H1 (cell line): ENCODE measurements around the gene RABGGTA. TPM values are rescaled to one million over a fixed set of nuclear protein-coding genes. Genes with fewer than 3 reads are reported as not detected.
A peak's percentile ranks its signal among the peaks of the same experiment; 100 is the strongest.

Experiments used
- CTCF ChIA-PET: fragments of 300-600 bp; sonication (Branson Sonifier 250); formaldehyde crosslinking; loops from one replicate; lab custom pipeline; 2021; ENCODE audit not compliant: partially characterized antibody; lab: Charles Lee
- POLR2A ChIA-PET: fragments of 300-600 bp; sonication (Branson Sonifier 250); formaldehyde crosslinking; loops from one replicate; lab custom pipeline; 2021; ENCODE audit warnings: inconsistent platforms; ENCODE audit not compliant: partially characterized antibody; lab: Charles Lee
- DNase-seq, 2 experiments: peaks; one replicate each; pipeline versions ENCODE4 v3.0.0 to v3.0.0-alpha.2; 2010 to 2022; ENCODE audit warnings: low spot score in 2 of 2, low read depth in 1 of 2, mixed read lengths in 1 of 2
- FAIRE-seq: peaks from 2 replicates; lab custom pipeline; 2011; peaks lifted over from hg19 to GRCh38; lab: Jason Lieb, UNC
- H2AFZ ChIP-seq: 2 replicates; pipeline ENCODE4 v1.8.1; 2012; ENCODE audit warnings: low read length, inconsistent platforms
- H2AK5ac ChIP-seq: 2 replicates; pipeline ENCODE4 v1.6.1; 2013; ENCODE audit warnings: low read depth, low read length
- H2BK120ac ChIP-seq: replicated peaks from 2 replicates; pipeline ENCODE3; 2013; ENCODE audit warnings: low read depth, low read length, inconsistent platforms
- H2BK12ac ChIP-seq: 2 replicates; pipeline ENCODE4 v1.6.1; 2013; ENCODE audit warnings: low read depth, low read length
- H2BK15ac ChIP-seq: 2 replicates; pipeline ENCODE4 v1.6.1; 2013; ENCODE audit warnings: low read length
- H2BK20ac ChIP-seq: 2 replicates; pipeline ENCODE4 v1.6.1; 2013; ENCODE audit warnings: low read length
- H2BK5ac ChIP-seq: 2 replicates; pipeline ENCODE4 v1.6.1; 2013; ENCODE audit warnings: low read depth, low read length
- H3K14ac ChIP-seq: 2 replicates; pipeline ENCODE4 v1.6.1; 2013; ENCODE audit warnings: inconsistent platforms; ENCODE audit not compliant: insufficient read length
- H3K18ac ChIP-seq: 2 replicates; pipeline ENCODE4 v1.6.1; 2013; ENCODE audit warnings: low read length; ENCODE audit errors: extremely low read depth
- H3K23ac ChIP-seq: 2 replicates; pipeline ENCODE4 v1.6.1; 2013; ENCODE audit warnings: inconsistent platforms; ENCODE audit not compliant: insufficient read length
- H3K23me2 ChIP-seq: 2 replicates; pipeline ENCODE4 v1.6.1; 2013; ENCODE audit warnings: low read depth, low read length
- H3K27ac ChIP-seq: 2 replicates; pipeline ENCODE4 v1.6.1; 2011; ENCODE audit warnings: low read depth, low read length, inconsistent platforms
- H3K27me3 ChIP-seq, 4 experiments: replicated peaks in 1 of 4; 1 replicate in 1 of 4; 2 replicates in 3 of 4; pipeline versions ENCODE4 v1.6.1 to v1.8.1; 2011 to 2013; ENCODE audit warnings: low read length in 3 of 4, mild to moderate bottlenecking in 3 of 4, inconsistent platforms in 2 of 4, mixed read lengths in 2 of 4, moderate library complexity in 1 of 4; ENCODE audit not compliant: control insufficient read depth in 3 of 4, insufficient read depth in 3 of 4; ENCODE audit errors: extremely low read depth in 1 of 4
- H3K36me3 ChIP-seq, 4 experiments: 2 replicates each; pipeline versions ENCODE4 v1.6.1 to v1.8.1; 2011 to 2013; ENCODE audit warnings: mild to moderate bottlenecking in 4 of 4, low read length in 3 of 4, moderate library complexity in 2 of 4, control low read depth in 1 of 4, inconsistent platforms in 1 of 4; ENCODE audit not compliant: insufficient read depth in 4 of 4, control insufficient read depth in 2 of 4
- H3K4ac ChIP-seq: replicated peaks from 2 replicates; pipeline ENCODE3; 2013; ENCODE audit warnings: low read length, low read depth, mixed read lengths, inconsistent platforms; ENCODE audit not compliant: insufficient read length
- H3K4me1 ChIP-seq, 4 experiments: replicated peaks in 1 of 4; 1 replicate in 1 of 4; 2 replicates in 3 of 4; pipeline versions ENCODE4 v1.6.1 to v1.8.1; 2011 to 2013; ENCODE audit warnings: low read length in 3 of 4, inconsistent platforms in 2 of 4, mixed read lengths in 1 of 4; ENCODE audit not compliant: insufficient read depth in 4 of 4, control insufficient read depth in 3 of 4
- H3K4me2 ChIP-seq, 2 experiments: 2 replicates each; pipeline versions ENCODE4 v1.6.1 to v1.8.1; 2011 to 2013; ENCODE audit warnings: low read depth in 2 of 2, low read length in 2 of 2, control low read depth in 1 of 2, inconsistent platforms in 1 of 2, mild to moderate bottlenecking in 1 of 2; ENCODE audit not compliant: insufficient read depth in 1 of 2
- H3K4me3 ChIP-seq, 4 experiments: fragments of 200-600, 300-600 bp in 1 of 4; sonication (generic), shearing (Covaris generic), sonication (Bioruptor Twin) in 1 of 4; 2 replicates each; pipeline versions ENCODE4 v1.5.1 to v1.8.1; 2011 to 2016; ENCODE audit warnings: low read length in 4 of 4, low read depth in 3 of 4, control low read depth in 2 of 4, inconsistent platforms in 2 of 4, mild to moderate bottlenecking in 2 of 4, mixed read lengths in 1 of 4, moderate library complexity in 1 of 4; ENCODE audit not compliant: insufficient read depth in 2 of 4; ENCODE audit errors: extremely low read depth in 1 of 4
- H3K56ac ChIP-seq: replicated peaks from 2 replicates; pipeline ENCODE3; 2013; ENCODE audit warnings: low read depth, mild to moderate bottlenecking, mixed read lengths, low read length, inconsistent platforms; ENCODE audit not compliant: insufficient read length
- H3K79me1 ChIP-seq: 2 replicates; pipeline ENCODE4 v1.6.1; 2013; ENCODE audit warnings: low read depth, low read length, control low read depth
- H3K79me2 ChIP-seq, 2 experiments: 2 replicates each; pipeline versions ENCODE4 v1.6.1 to v1.8.1; 2012 to 2013; ENCODE audit warnings: low read length in 2 of 2, mild to moderate bottlenecking in 2 of 2, inconsistent platforms in 1 of 2; ENCODE audit not compliant: insufficient read depth in 2 of 2, control insufficient read depth in 1 of 2
- H3K9ac ChIP-seq, 4 experiments: replicated peaks in 1 of 4; 1 replicate in 1 of 4; 2 replicates in 3 of 4; pipeline versions ENCODE4 v1.6.1 to v1.8.1; 2011 to 2013; ENCODE audit warnings: low read depth in 3 of 4, low read length in 3 of 4, control low read depth in 2 of 4, mild to moderate bottlenecking in 2 of 4, moderate library complexity in 2 of 4, inconsistent platforms in 1 of 4; ENCODE audit errors: extremely low read depth in 1 of 4
- H3K9me3 ChIP-seq, 2 experiments: 2 replicates each; pipeline versions ENCODE4 v1.6.1 to v1.8.1; 2012 to 2013; ENCODE audit warnings: mild to moderate bottlenecking in 2 of 2, moderate library complexity in 2 of 2, control low read depth in 1 of 2, inconsistent platforms in 1 of 2, low read depth in 1 of 2, low read length in 1 of 2, mixed read lengths in 1 of 2; ENCODE audit not compliant: insufficient read depth in 2 of 2
- H4K20me1 ChIP-seq, 2 experiments: replicated peaks in 1 of 2; 2 replicates each; pipeline versions ENCODE3 to v1.8.1; 2011 to 2013; ENCODE audit warnings: inconsistent platforms in 2 of 2, low read length in 2 of 2, mild to moderate bottlenecking in 1 of 2; ENCODE audit not compliant: insufficient read depth in 2 of 2, control insufficient read depth in 1 of 2
- H4K5ac ChIP-seq: 2 replicates; pipeline ENCODE4 v1.6.1; 2013; ENCODE audit warnings: low read length, low read depth, mixed read lengths, inconsistent platforms; ENCODE audit not compliant: insufficient read length
- H4K8ac ChIP-seq: 2 replicates; pipeline ENCODE4 v1.8.0; 2013; ENCODE audit warnings: mild to moderate bottlenecking, moderate library complexity, low read length, inconsistent platforms; ENCODE audit not compliant: insufficient read depth; ENCODE audit errors: extremely low read depth
- H4K91ac ChIP-seq: replicated peaks from 2 replicates; pipeline ENCODE3; 2013; ENCODE audit warnings: low read length, mixed read lengths, inconsistent platforms; ENCODE audit not compliant: insufficient read length
- CHD2 ChIP-seq: IDR thresholded peaks from 2 replicates; pipeline ENCODE4 v1.6.1; 2012; ENCODE audit warnings: low read length, improper control_type of control experiment
- POLR2A ChIP-seq, 2 experiments: IDR thresholded peaks; 1 replicate in 1 of 2; 2 replicates in 1 of 2; pipeline ENCODE4 v1.6.1; 2011; ENCODE audit warnings: low read depth in 2 of 2, low read length in 2 of 2, mild to moderate bottlenecking in 2 of 2; ENCODE audit errors: control extremely low read depth in 1 of 2
- POLR2AphosphoS5 ChIP-seq: IDR thresholded peaks from 2 replicates; pipeline ENCODE4 v1.6.1; 2011; ENCODE audit warnings: low read depth, low read length
- WGBS, 2 experiments: shearing (Covaris generic) in 1 of 2; methylation state at CpG; one replicate each; pipeline versions ENCODE4 v1.1.6 to v1.1.7; 2013 to 2015; ENCODE audit warnings: low lambda C conversion rate in 2 of 2, mixed read lengths in 2 of 2, inconsistent platforms in 1 of 2, low coverage in 1 of 2, missing lambda C conversion rate in 1 of 2; ENCODE audit not compliant: insufficient replicate concordance in 2 of 2, insufficient coverage in 1 of 2, insufficient read length in 1 of 2; ENCODE audit errors: extremely low coverage in 1 of 2, missing lambda C conversion rate in 1 of 2; 5-methylcytosine and 5-hydroxymethylcytosine counted together
- polyA plus RNA-seq, 7 experiments: library from polyadenylated mRNA; depleted of rRNA in 3 of 7; stranded (reverse) in 5 of 7; unstranded in 2 of 7; fragments of >200 nt in 5 of 7; fragments of 200-250 nt in 2 of 7; gene quantifications; 1 replicate in 5 of 7; 2 replicates in 1 of 7; 4 replicates in 1 of 7; pipeline versions ENCODE4 v1.2.1 to v1.2.3, GENCODE V29; 2011 to 2013; ENCODE audit warnings: missing spikeins in 2 of 7, mixed read lengths in 2 of 7
- total RNA-seq: library from RNA; stranded (reverse); fragmentation: NEBNext Ultra II Directional; extraction: Animal tissue kit (Norgen Biotek cat#: 25700); gene quantifications from 2 replicates; pipeline ENCODE4 v1.2.1, GENCODE V29; 2021

Gene RABGGTA
- total and polyA plus RNA-seq, 2 of the 8 experiments (the other 6 are each of a cell fraction or from before 2014, with no cell fraction given) = 16.0 to 49.8 TPM

- H4K8ac ChIP-seq = peak overlapping the region; percentile 93
- H3K14ac ChIP-seq = no peak overlapping the region
- peak overlapping the region; percentile 64; the same call in 1 of the 2 replicates for H3K18ac ChIP-seq
- H2BK12ac ChIP-seq = 0 out of 2 replicates have a peak overlapping the region, but pooled peaks have one; percentile 12
- no peak overlapping the region for H2BK20ac ChIP-seq
- H2BK15ac ChIP-seq = peak overlapping the region; percentile 66; the same call in 1 of the 2 replicates
- peak overlapping the region; percentile 95; the same call in 1 of the 2 replicates for H2AFZ ChIP-seq
- H3K23me2 ChIP-seq = peaks cover 11% of the 10 kb centered on the region
- H3K4me1 ChIP-seq = peaks cover 2 to 14% (median 4%) of the 10 kb centered on the region in 4 experiments; a peak in 5 of 7 replicates
- H4K20me1 ChIP-seq = peaks cover 0 to 5% of the 10 kb centered on the region in 2 experiments
- H3K36me3 ChIP-seq = peaks cover 0 to 22% (median 10%) of the 10 kb centered on the region in 4 experiments; a peak in 4 of 8 replicates
- peak overlapping the region; percentile 86 to 92 for H3K4me2 ChIP-seq
- H3K23ac ChIP-seq = no peak overlapping the region
- H3K9me3 ChIP-seq = no peaks in the 10 kb centered on the region
- peak in 1 of 2 experiments; percentile 60; a peak in 1 of 3 replicates for TF ChIP-seq POLR2A (IDR thresholded peaks at IDR 0.05; ENCODE audit: control extremely low read depth in 1 of 2, low read depth in 2 of 2, low read length in 2 of 2)
- TF ChIP-seq CHD2 = no peak
- TF ChIP-seq POLR2AphosphoS5 = no peak
- no peak overlapping the region for H3K4ac ChIP-seq
- no peaks in the 10 kb centered on the region; a peak in 1 of 7 replicates for H3K27me3 ChIP-seq
- H3K9ac ChIP-seq = peak overlapping the region; percentile 76 to 86 (median 80)
- DNase-seq (peak in 1 of 2 experiments; percentile 56), FAIRE-seq (no peak)
- ChIA-PET CTCF (interaction anchor here (0.7 to 1.9 kb wide), 7 partner anchors 10 to 122 kb away, joined by 3 to 6 read pairs (median 4); partner anchors contain the start of gene MDP1), POLR2A (interaction anchor here (0.6 to 2.2 kb wide), 10 partner anchors 8 to 452 kb away, joined by 3 to 6 read pairs (median 4); partner anchors contain the start of genes CHMP4A, MDP1 and TM9SF1)
- H4K5ac ChIP-seq = no peak overlapping the region
- peak overlapping the region; percentile 37 for H3K56ac ChIP-seq
- H2AK5ac ChIP-seq = peak overlapping the region; percentile 96
- 20% methylated on average over 23 of the region's 23 CpGs; no CpG with 5 or more reads in 1 of the 2 experiments for WGBS, 2 experiments
- H2BK120ac ChIP-seq = no peak overlapping the region
- peak overlapping the region; percentile 81 to 97 (median 88) for H3K4me3 ChIP-seq
- H3K79me1 ChIP-seq = no peaks in the 10 kb centered on the region; the same call in 1 of the 2 replicates
- peak overlapping the region; percentile 96; the same call in 1 of the 2 replicates for H2BK5ac ChIP-seq
- H4K91ac ChIP-seq = peak overlapping the region; percentile 41
- peaks cover 3 to 55% of the 10 kb centered on the region in 2 experiments; a peak in 2 of 4 replicates for H3K79me2 ChIP-seq
- H3K27ac ChIP-seq = peak overlapping the region; percentile 94
Observed at GRCh38 chr14:24231263-24232120, 39.9 kb downstream of the RABGGTA start.
